Transverse colon (tissue), 4 donors: Measurements from ENCODE around the gene ADCY10. TPM values are rescaled to one million over a fixed set of nuclear protein-coding genes. Genes with fewer than 3 reads are reported as not detected.

Experiments used
- DNase-seq: peaks from one replicate; pipeline ENCODE4 v3.0.0-alpha.2; 2019
- H3K27ac ChIP-seq, 4 donors: fragments of 200-600 bp; sonication (generic); 2 replicates each; pipeline ENCODE4 v1.5.1; 2016 to 2018; ENCODE audit warnings: inconsistent platforms in 4 of 4
- H3K27me3 ChIP-seq: fragments of 200-600 bp; sonication (generic); 2 replicates; pipeline ENCODE4 v1.5.1; 2017; ENCODE audit warnings: inconsistent platforms
- H3K36me3 ChIP-seq, 4 donors: fragments of 200-600 bp; sonication (generic); 2 replicates each; pipeline ENCODE4 v1.5.1; 2017 to 2019; ENCODE audit warnings: inconsistent platforms in 4 of 4
- H3K4me1 ChIP-seq, 4 donors: fragments of 200-600 bp; sonication (generic); 2 replicates each; pipeline ENCODE4 v1.5.1; 2017 to 2020; ENCODE audit warnings: inconsistent platforms in 4 of 4
- H3K4me3 ChIP-seq, 4 donors: fragments of 200-600 bp; sonication (generic); 1 replicate in 1 of 4; 2 replicates in 3 of 4; pipeline versions ENCODE4 v1.5.1 to v1.6.1; 2017 to 2019; ENCODE audit warnings: inconsistent platforms in 4 of 4
- H3K9me3 ChIP-seq, 2 donors: fragments of 200-600 bp; sonication (generic); 2 replicates each; pipeline ENCODE4 v1.5.1; 2017 to 2019; ENCODE audit warnings: inconsistent platforms in 2 of 2
- EP300 ChIP-seq: sonication (generic); formaldehyde crosslinking; IDR thresholded peaks from one replicate; pipeline ENCODE4 v1.6.1; 2017; ENCODE audit warnings: antibody characterized with exemption, low read depth
- POLR2A ChIP-seq: fragments of 450-650 bp; IDR thresholded peaks from one replicate; pipeline ENCODE4 v1.6.1; 2016; ENCODE audit warnings: antibody characterized with exemption, mild to moderate bottlenecking, moderate library complexity
- POLR2AphosphoS5 ChIP-seq, 3 donors: sonication (generic); formaldehyde crosslinking; IDR thresholded peaks; one replicate each; pipeline ENCODE4 v1.6.1; 2016; ENCODE audit warnings: antibody characterized with exemption in 3 of 3
- WGBS, 2 donors: methylation state at CpG; one replicate each; pipeline ENCODE4 v1.1.5; 2018; ENCODE audit warnings: low coverage in 1 of 2; 5-methylcytosine and 5-hydroxymethylcytosine counted together
- in situ Hi-C, 4 donors: fragments of 200-750 bp; cut with MboI; loops; one replicate each; pipeline versions ENCODE4 v1.15.0 to v1.15.1; 2017; ENCODE audit warnings: low sequenced_read_pairs in 3 of 4, low pct_ligation_motif_present in 1 of 4, low pct_unique_long_range_greater_than_20kb in 1 of 4
- intact Hi-C: fragments of 100-400 bp; cut with DNase I; formaldehyde crosslinking; loops from one replicate; pipeline ENCODE4 v1.15.1; 2023; ENCODE audit warnings: low total_unique reads
- total RNA-seq, 4 donors: library from RNA; depleted of rRNA; stranded (reverse); fragments of >200 nt; gene quantifications; one replicate each; pipeline ENCODE4 v1.1.0, GENCODE V29; 2016
- TF ChIP-seq, protein P1 (sequence below), 5 experiments: fragments of 200-600 bp in 3 of 5; fragments of 450-650 bp in 2 of 5; sonication (generic) in 3 of 5; IDR thresholded peaks; 1 replicate in 2 of 5; 2 replicates in 3 of 5; pipeline ENCODE4 v1.5.1; 2016 to 2017; ENCODE audit warnings: antibody characterized with exemption in 5 of 5, inconsistent platforms in 3 of 5, mild to moderate bottlenecking in 2 of 5, moderate library complexity in 1 of 5

Gene ADCY10
- total RNA-seq, 4 donors from 2014 or later: 0.27 to 3.7 TPM; not detected in 2

DNA sequence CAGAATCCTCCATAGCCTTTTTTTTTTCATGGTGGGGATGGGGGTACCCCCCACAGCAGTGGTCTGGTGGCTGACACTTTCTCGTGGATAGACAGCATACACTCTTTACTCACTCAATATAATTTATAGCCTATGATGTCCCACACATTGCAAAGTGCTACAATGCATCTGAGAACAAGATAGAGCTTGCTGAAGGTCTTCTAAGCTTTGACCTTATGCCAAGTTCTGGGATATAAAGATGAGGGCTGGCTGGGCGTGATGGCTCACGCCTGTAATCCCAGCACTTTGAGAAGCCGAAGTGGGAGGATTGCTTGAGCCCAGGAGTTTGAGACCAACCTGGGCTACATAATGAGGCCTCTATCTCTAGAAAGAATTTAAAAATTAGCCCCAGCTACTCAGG lies 114.2 kb downstream of the ADCY10 start:
- Histone ChIP-seq H3K36me3 (no peaks in the 10 kb centered on the region), H3K4me1 (peaks cover 0 to 26% (median 5%) of the 10 kb centered on the region in 4 donors), H3K9me3 (no peaks in the 10 kb centered on the region), H3K27ac (no peak overlapping the region), H3K27me3 (no peaks in the 10 kb centered on the region), H3K4me3 (no peak overlapping the region)
- intact Hi-C loops: loop anchor here (5.0 kb wide), 1 partner anchor 82 kb away; no protein-coding TSS in a partner anchor
- TF ChIP-seq POLR2AphosphoS5 (IDR thresholded peaks at IDR 0.05) (no peak), EP300 (no peak), POLR2A (no peak)
- TF ChIP-seq, protein P1, sequence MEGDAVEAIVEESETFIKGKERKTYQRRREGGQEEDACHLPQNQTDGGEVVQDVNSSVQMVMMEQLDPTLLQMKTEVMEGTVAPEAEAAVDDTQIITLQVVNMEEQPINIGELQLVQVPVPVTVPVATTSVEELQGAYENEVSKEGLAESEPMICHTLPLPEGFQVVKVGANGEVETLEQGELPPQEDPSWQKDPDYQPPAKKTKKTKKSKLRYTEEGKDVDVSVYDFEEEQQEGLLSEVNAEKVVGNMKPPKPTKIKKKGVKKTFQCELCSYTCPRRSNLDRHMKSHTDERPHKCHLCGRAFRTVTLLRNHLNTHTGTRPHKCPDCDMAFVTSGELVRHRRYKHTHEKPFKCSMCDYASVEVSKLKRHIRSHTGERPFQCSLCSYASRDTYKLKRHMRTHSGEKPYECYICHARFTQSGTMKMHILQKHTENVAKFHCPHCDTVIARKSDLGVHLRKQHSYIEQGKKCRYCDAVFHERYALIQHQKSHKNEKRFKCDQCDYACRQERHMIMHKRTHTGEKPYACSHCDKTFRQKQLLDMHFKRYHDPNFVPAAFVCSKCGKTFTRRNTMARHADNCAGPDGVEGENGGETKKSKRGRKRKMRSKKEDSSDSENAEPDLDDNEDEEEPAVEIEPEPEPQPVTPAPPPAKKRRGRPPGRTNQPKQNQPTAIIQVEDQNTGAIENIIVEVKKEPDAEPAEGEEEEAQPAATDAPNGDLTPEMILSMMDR (IDR thresholded peaks at IDR 0.05): no peak
- 44% methylated on average over 4 of the region's 4 CpGs; no CpG with 5 or more reads in 1 of the 2 donors for WGBS, 2 donors
- no peak for DNase-seq
- in situ Hi-C loops: loop anchor here in 1 of 4 donors (5.0 kb wide), 1 partner anchor 67 kb away; no protein-coding TSS in a partner anchor

DNA sequence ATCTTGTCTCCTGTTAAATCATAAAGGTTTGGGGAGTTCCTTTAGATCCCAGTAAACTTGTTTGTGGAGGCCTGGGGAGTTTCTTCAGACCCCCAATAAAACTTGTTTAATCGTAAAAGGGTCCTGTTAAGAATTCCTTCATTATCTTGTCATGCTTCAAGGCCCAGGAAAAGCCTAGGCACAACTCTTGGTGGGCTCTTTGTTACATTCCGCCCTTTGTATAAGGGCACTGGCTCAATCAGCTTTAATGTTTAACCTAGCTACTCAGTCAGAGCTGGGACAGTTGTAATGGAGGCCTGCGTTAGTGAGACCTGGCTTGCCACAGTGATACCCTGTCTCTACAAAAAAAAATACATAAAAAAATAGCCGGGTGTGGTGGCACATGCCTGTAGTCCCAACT lies 115.0 kb downstream of the ADCY10 start:
- Histone ChIP-seq H3K4me3 (no peak overlapping the region), H3K9me3 (no peaks in the 10 kb centered on the region), H3K27me3 (no peaks in the 10 kb centered on the region), H3K27ac (no peak overlapping the region), H3K36me3 (no peaks in the 10 kb centered on the region), H3K4me1 (peaks cover 0 to 20% (median 5%) of the 10 kb centered on the region in 4 donors)
- in situ Hi-C loops: no loop called here
- WGBS, 2 donors: 60 to 67% methylated on average over 1 to 4 of the region's 4 CpGs
- DNase-seq: no peak
- intact Hi-C loops: no loop called here
- no peak for TF ChIP-seq POLR2A
- no peak for TF ChIP-seq EP300
- TF ChIP-seq POLR2AphosphoS5 (IDR thresholded peaks at IDR 0.05): no peak
- TF ChIP-seq, protein P1 (IDR thresholded peaks at IDR 0.05): no peak

DNA sequence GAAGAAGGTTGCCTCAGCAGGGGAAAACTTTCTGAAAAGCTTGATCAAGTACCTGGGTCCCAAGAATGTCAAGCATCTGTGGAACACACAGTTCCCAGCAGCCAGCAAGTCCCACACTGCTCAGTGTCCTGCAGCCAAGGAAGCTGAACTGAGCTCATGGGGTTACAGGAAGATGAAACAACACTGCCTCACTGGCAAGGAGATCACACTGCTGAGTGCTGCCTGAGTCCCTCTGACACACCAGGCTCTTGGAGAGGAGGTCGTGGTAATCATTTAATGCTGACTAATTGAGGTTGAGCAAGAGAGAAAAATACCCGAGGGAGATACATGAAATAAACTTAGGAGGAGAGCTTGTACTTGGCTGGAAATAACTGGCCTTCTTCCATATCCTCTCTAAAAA lies 116.9 kb downstream of the ADCY10 start:
- Histone ChIP-seq H3K4me3 (no peak overlapping the region), H3K36me3 (no peaks in the 10 kb centered on the region), H3K27ac (peak overlapping the region; percentile 27 to 71 (median 64)), H3K27me3 (no peaks in the 10 kb centered on the region), H3K4me1 (peaks cover 0 to 16% (median 2%) of the 10 kb centered on the region in 4 donors), H3K9me3 (no peaks in the 10 kb centered on the region)
- intact Hi-C loops (no loop called here), in situ Hi-C loops (no loop called here)
- peak; percentile 47 for DNase-seq
- 19 to 29% methylated on average over 1 to 2 of the region's 2 CpGs for WGBS, 2 donors
- TF ChIP-seq POLR2AphosphoS5 (IDR thresholded peaks at IDR 0.05) (peak; percentile 38 to 78 (median 72)), POLR2A (no peak), EP300 (no peak)
- TF ChIP-seq, protein P1 (IDR thresholded peaks at IDR 0.05): no peak

DNA sequence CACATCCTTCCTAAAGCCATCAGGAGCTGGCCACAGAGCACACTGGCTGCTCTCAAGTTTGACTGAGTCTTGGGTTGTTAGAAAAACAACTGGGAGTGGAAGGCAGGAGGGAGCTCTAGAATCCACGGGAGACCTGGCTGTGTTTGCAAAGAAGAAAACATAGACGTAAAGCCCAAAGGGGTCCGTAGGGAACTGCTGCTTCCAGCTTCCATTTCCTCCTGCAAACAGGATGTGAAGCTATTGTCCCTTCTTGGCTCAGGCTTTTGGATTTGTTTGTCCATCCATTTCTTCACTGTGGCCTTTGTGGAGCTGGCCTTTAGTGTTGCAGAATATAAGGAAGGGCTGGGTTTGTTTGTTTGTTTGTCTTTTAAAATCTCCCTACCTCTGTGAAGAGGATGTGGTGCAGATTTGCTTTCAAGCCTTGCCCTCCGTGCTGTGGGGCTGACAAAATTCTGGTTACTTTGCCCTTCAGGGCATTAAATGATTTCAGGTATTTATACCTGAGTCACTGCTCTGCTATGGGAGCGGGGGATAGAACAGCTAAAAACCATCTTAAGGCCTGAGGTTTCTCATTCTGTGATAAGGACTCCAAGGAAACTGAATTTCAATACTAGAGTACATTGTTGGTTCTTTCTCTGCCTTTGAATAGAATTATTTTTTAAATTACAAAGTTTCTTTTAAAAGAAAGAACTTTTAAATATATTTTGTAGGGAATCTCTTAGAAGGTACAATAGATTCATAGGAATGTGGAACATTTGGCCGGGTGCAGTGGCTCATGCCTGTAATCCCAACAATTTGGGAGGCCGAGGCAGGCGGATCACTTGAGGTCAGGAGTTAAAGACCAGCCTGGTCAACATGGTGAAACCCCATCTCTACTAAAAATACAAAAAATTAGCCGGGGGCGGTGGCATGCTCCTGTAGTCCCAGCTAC lies 117.9 kb downstream of the ADCY10 start:
- in situ Hi-C loops: no loop called here
- no peaks in the 10 kb centered on the region for H3K36me3 ChIP-seq
- H3K27ac ChIP-seq: peak overlapping the region; percentile 27 to 71 (median 64)
- H3K9me3 ChIP-seq: no peaks in the 10 kb centered on the region
- no peak for DNase-seq
- 68 to 85% methylated on average over 5 to 10 of the region's 10 CpGs for WGBS, 2 donors
- TF ChIP-seq, protein P1 (IDR thresholded peaks at IDR 0.05): no peak
- TF ChIP-seq POLR2A (no peak), POLR2AphosphoS5 (IDR thresholded peaks at IDR 0.05) (no peak), EP300 (no peak)
- H3K4me3 ChIP-seq: no peak overlapping the region
- no peaks in the 10 kb centered on the region for H3K27me3 ChIP-seq
- intact Hi-C loops: no loop called here
- peaks cover 0 to 16% (median 2%) of the 10 kb centered on the region in 4 donors for H3K4me1 ChIP-seq
